GM12878 (cell line): ENCODE data around the gene HES7. TPM values are rescaled to one million over a fixed set of nuclear protein-coding genes. Genes with fewer than 3 reads are reported as not detected.

Experiments
- ATAC-seq: fragments of 200-7000 bp; cut with Tn5 transposase; 3 replicates; pipeline ENCODE4 v1.9.1; 2020; ENCODE audit warnings: mild to moderate bottlenecking, moderate library complexity
- BruUV-seq: library from RNA; stranded (reverse); fragments of 400-500 nt; replicated peaks from 2 replicates; lab custom pipeline; 2021; lab: Mats Ljungman, UMichigan
- CTCF ChIA-PET: fragments of 300-600 bp; sonication (Branson Sonifier 250); formaldehyde crosslinking; extraction: SDS; loops from one replicate; lab custom pipeline; 2021; ENCODE audit warnings: inconsistent platforms; lab: Yijun Ruan, JAX
- POLR2A ChIA-PET: fragments of 350-600 bp; formaldehyde crosslinking; extraction: SDS; loops from one replicate; lab custom pipeline; 2021; ENCODE audit warnings: inconsistent platforms; lab: Charles Lee
- RAD21 ChIA-PET: fragments of 300-600 bp; sonication (Branson Sonifier 250); formaldehyde crosslinking; loops from one replicate; lab custom pipeline; 2023; ENCODE audit warnings: antibody characterized with exemption; ENCODE audit not compliant: unreplicated experiment; lab: Charles Lee
- SMC1A ChIA-PET: fragments of 300-600 bp; sonication (Branson Sonifier 250); formaldehyde crosslinking; loops from one replicate; lab custom pipeline; 2023; ENCODE audit not compliant: unreplicated experiment, uncharacterized antibody; lab: Charles Lee
- DNase-seq: peaks from one replicate; pipeline ENCODE4 v3.0.0-alpha.2; 2011; ENCODE audit warnings: low read depth, low spot score
- FAIRE-seq: peaks from 3 replicates; lab custom pipeline; 2011; peaks lifted over from hg19 to GRCh38; lab: Jason Lieb, UNC
- H2AFZ ChIP-seq: 2 replicates; pipeline ENCODE4 v1.6.0; 2011; ENCODE audit warnings: low read depth, low read length, control low read depth; ENCODE audit not compliant: control insufficient read depth
- H3K27ac ChIP-seq: 2 replicates; pipeline ENCODE4 v1.5.1; 2011; ENCODE audit warnings: control low read depth; ENCODE audit not compliant: control insufficient read depth, insufficient read depth
- H3K27me3 ChIP-seq, 2 experiments: replicated peaks in 1 of 2; 2 replicates each; pipeline versions ENCODE4 v1.6.0 to v1.6.1; 2011; ENCODE audit warnings: low read length in 1 of 2; ENCODE audit not compliant: control insufficient read depth in 2 of 2, insufficient read depth in 2 of 2
- H3K36me3 ChIP-seq, 2 experiments: 2 replicates each; pipeline ENCODE4 v1.5.1; 2011; ENCODE audit warnings: low read length in 1 of 2; ENCODE audit not compliant: control insufficient read depth in 2 of 2, insufficient read depth in 2 of 2
- H3K4me1 ChIP-seq: 2 replicates; pipeline ENCODE4 v1.6.1; 2011; ENCODE audit warnings: mild to moderate bottlenecking, low read length, moderate library complexity, mixed read lengths; ENCODE audit not compliant: control insufficient read depth, insufficient read depth
- H3K4me2 ChIP-seq: 2 replicates; pipeline ENCODE4 v1.6.0; 2011; ENCODE audit warnings: control low read depth; ENCODE audit not compliant: control insufficient read depth, insufficient read depth
- H3K4me3 ChIP-seq: fragments of 200-600 bp; sonication (generic); 2 replicates; pipeline ENCODE4 v1.5.1; 2016
- H3K79me2 ChIP-seq: 2 replicates; pipeline ENCODE4 v1.6.0; 2011; ENCODE audit warnings: low read length; ENCODE audit not compliant: control insufficient read depth, insufficient read depth
- H3K9ac ChIP-seq: 2 replicates; pipeline ENCODE4 v1.8.0; 2011; ENCODE audit warnings: low read length, control low read depth, mixed read lengths; ENCODE audit not compliant: control insufficient read depth, insufficient read depth
- H3K9me3 ChIP-seq: replicated peaks from 3 replicates; pipeline ENCODE4 v1.5.1; 2011; ENCODE audit warnings: mild to moderate bottlenecking, low read length; ENCODE audit not compliant: control insufficient read depth, insufficient read depth
- H4K20me1 ChIP-seq: 2 replicates; pipeline ENCODE4 v1.6.0; 2011; ENCODE audit not compliant: control insufficient read depth, insufficient read depth
- BHLHE40 ChIP-seq, 2 experiments: fragments of 450-650 bp in 1 of 2; IDR thresholded peaks; 2 replicates each; pipeline ENCODE4 v1.6.1; 2011 to 2017; ENCODE audit warnings: low read depth in 2 of 2, borderline replicate concordance in 1 of 2, improper control_type of control experiment in 1 of 2, low read length in 1 of 2, mild to moderate bottlenecking in 1 of 2
- POLR2AphosphoS5 ChIP-seq: IDR thresholded peaks from 2 replicates; pipeline ENCODE4 v1.6.1; 2011; ENCODE audit warnings: mild to moderate bottlenecking, low read length, inconsistent platforms
- WGBS: methylation state at CpG from one replicate; pipeline ENCODE4 v1.1.6; 2016; ENCODE audit warnings: low lambda C conversion rate; ENCODE audit not compliant: insufficient replicate concordance, insufficient coverage; ENCODE audit errors: missing lambda C conversion rate; 5-methylcytosine and 5-hydroxymethylcytosine counted together
- in situ Hi-C: fragments of 300-500 bp; cut with MboI; formaldehyde crosslinking; loops from 9 replicates; pipeline ENCODE4 v1.14.3; 2018; ENCODE audit warnings: mixed read lengths
- intact Hi-C: fragments of 100-400 bp; cut with micrococcal nuclease; formaldehyde crosslinking; loops from one replicate; pipeline ENCODE4 v1.14.2; 2022; ENCODE audit not compliant: unreplicated experiment
- polyA plus RNA-seq, 11 experiments: library from polyadenylated mRNA; depleted of rRNA in 4 of 11; unstranded in 6 of 11; stranded (reverse) in 5 of 11; fragments of >200 nt; fragmentation: Nextera tagmentation in 4 of 11; fragmentation: Illumina TruSeq in 1 of 11; extraction: Ambion mirVana in 4 of 11; extraction: Trizol in 1 of 11; gene quantifications; 1 replicate in 1 of 11; 2 replicates in 10 of 11; pipeline versions ENCODE4 v1.2.1 to v1.2.3, GENCODE V29; 2011 to 2016; ENCODE audit warnings: inconsistent platforms in 2 of 11, missing spikeins in 2 of 11, low read depth in 1 of 11
- total RNA-seq, 4 experiments: library from RNA; depleted of rRNA in 3 of 4; stranded (reverse); fragments of >200 nt in 3 of 4; fragmentation: Illumina TruSeq in 1 of 4; extraction: Trizol in 1 of 4; gene quantifications; 2 replicates each; pipeline versions ENCODE4 v1.2.1 to v1.2.3, GENCODE V29; 2013 to 2021
- TF ChIP-seq, protein P1 (sequence below): fragments of 450-650 bp; IDR thresholded peaks from 2 replicates; pipeline ENCODE4 v1.6.1; 2014; ENCODE audit warnings: mild to moderate bottlenecking
- TF ChIP-seq, protein P2 (sequence below): fragments of 450-650 bp; IDR thresholded peaks from 2 replicates; pipeline ENCODE4 v1.6.1; 2016; ENCODE audit warnings: mild to moderate bottlenecking

The HES7 gene
- total and polyA plus RNA-seq, 10 of the 15 experiments (the other 5 are each of a cell fraction or from before 2014, with no cell fraction given), result 0.07 to 1.3 (median 0.63) TPM; not detected in 4

DNA sequence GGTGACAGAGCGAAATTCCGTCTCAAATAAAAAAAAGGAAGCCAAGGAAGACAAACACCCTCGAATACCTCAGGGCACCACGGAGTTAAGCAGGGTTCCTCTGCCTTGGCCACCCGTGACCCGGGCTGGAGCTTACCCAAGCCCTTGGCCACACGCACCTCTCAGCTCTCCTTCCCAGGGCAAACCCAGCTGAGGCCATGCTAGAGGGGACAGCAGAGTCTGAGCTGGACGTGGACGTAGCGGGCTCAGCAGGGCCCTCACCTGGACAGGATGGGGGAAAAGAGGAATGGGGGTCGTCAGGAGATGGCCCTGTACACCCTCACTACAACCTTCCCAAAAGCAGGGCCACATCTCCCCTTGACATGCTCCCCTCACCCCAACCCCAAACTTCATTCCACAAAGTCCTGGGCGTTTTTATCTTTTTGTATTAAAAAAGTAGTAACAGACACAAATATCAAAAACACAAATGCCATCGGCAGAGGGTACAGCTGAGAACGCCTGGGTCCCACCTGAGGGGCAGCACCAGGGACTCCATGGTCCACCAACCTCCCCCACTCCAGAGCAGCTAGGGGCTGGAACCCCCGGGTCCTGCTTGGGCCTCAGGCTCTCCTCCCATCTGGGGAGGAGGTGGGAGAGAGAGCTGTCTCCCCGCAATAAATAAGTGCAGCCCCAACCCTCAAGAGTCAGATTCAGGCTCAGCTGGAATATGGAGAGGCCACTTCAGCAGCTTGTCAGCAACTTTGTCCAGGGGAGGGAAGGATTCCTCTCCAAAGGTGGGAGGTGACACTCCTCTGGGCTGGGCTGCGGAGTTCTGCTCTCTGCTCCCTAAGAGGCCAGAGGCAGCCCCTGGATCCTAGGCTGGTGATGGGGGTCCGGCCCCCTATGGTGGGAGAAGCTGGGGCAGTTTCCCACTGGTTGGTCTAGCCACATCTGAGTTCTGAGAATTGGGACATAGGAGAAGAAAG is 16.4 kb upstream of the HES7 start:
- H3K36me3 ChIP-seq, result peaks cover 3 to 15% of the 10 kb centered on the region in 2 experiments
- no peak overlapping the region for H3K4me3 ChIP-seq
- H4K20me1 ChIP-seq, result no peaks in the 10 kb centered on the region
- TF ChIP-seq BHLHE40 (IDR thresholded peaks at IDR 0.05; ENCODE audit: borderline replicate concordance in 1 of 2, low read depth in 2 of 2, low read length in 1 of 2) (no peak), POLR2AphosphoS5 (peak; percentile 52)
- TF ChIP-seq, protein P1, sequence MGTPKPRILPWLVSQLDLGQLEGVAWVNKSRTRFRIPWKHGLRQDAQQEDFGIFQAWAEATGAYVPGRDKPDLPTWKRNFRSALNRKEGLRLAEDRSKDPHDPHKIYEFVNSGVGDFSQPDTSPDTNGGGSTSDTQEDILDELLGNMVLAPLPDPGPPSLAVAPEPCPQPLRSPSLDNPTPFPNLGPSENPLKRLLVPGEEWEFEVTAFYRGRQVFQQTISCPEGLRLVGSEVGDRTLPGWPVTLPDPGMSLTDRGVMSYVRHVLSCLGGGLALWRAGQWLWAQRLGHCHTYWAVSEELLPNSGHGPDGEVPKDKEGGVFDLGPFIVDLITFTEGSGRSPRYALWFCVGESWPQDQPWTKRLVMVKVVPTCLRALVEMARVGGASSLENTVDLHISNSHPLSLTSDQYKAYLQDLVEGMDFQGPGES, result no peak
- TF ChIP-seq, protein P2, sequence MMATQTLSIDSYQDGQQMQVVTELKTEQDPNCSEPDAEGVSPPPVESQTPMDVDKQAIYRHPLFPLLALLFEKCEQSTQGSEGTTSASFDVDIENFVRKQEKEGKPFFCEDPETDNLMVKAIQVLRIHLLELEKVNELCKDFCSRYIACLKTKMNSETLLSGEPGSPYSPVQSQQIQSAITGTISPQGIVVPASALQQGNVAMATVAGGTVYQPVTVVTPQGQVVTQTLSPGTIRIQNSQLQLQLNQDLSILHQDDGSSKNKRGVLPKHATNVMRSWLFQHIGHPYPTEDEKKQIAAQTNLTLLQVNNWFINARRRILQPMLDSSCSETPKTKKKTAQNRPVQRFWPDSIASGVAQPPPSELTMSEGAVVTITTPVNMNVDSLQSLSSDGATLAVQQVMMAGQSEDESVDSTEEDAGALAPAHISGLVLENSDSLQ, result no peak
- ChIA-PET SMC1A (interaction anchor here (0.9 to 4.4 kb wide), 6 partner anchors 10 to 81 kb away, joined by 3 to 42 read pairs (median 14); partner anchors contain the start of gene HES7), RAD21 (interaction anchor here (1.0 to 4.0 kb wide), 5 partner anchors 11 to 112 kb away, joined by 3 to 33 read pairs (median 4); no protein-coding TSS in a partner anchor), CTCF (interaction anchor here (1.1 to 5.4 kb wide), 8 partner anchors 10 to 160 kb away, joined by 3 to 40 read pairs (median 20); partner anchors contain the start of genes ALOXE3 and PER1), POLR2A (interaction anchor here (1.6 to 5.0 kb wide), 4 partner anchors 9 to 21 kb away, joined by 6 to 37 read pairs (median 17); partner anchors contain the start of genes ALOXE3 and PER1)
- no peak overlapping the region for H3K27ac ChIP-seq
- H3K9me3 ChIP-seq, result no peaks in the 10 kb centered on the region
- no peaks in the 10 kb centered on the region for H3K79me2 ChIP-seq
- no peak for FAIRE-seq
- BruUV-seq, result TSS peak; percentile 56
- intact Hi-C loops (no loop called here), in situ Hi-C loops (no loop called here)
- no peak overlapping the region for H3K4me2 ChIP-seq
- 87% methylated on average over 18 of the region's 18 CpGs for WGBS
- H3K27me3 ChIP-seq, result no peaks in the 10 kb centered on the region
- H2AFZ ChIP-seq, result no peak overlapping the region
- ATAC-seq, result no peak
- no peak overlapping the region for H3K9ac ChIP-seq
- no peak for DNase-seq
- H3K4me1 ChIP-seq, result peaks cover 7% of the 10 kb centered on the region
